Loucy (cell line): ENCODE measurements around the gene WFIKKN2.

Source experiments
- EZH2phosphoT487 ChIP-seq: fragments of 200-600 bp; IDR thresholded peaks from 2 replicates; pipeline ENCODE4 v1.6.1; 2018; ENCODE audit warnings: antibody characterized with exemption, mild to moderate bottlenecking, moderate library complexity, borderline replicate concordance
- TF ChIP-seq, protein P1 (sequence below): fragments of 200-600 bp; sonication (generic); conservative IDR thresholded peaks from 2 replicates; pipeline ENCODE4 v1.5.1; 2014; ENCODE audit warnings: mild to moderate bottlenecking, antibody characterized with exemption, low read length

GRCh38 chr17:50805486-50805885, 29.9 kb upstream of the WFIKKN2 start:
- TF ChIP-seq EZH2phosphoT487 = no peak
- TF ChIP-seq, protein P1, sequence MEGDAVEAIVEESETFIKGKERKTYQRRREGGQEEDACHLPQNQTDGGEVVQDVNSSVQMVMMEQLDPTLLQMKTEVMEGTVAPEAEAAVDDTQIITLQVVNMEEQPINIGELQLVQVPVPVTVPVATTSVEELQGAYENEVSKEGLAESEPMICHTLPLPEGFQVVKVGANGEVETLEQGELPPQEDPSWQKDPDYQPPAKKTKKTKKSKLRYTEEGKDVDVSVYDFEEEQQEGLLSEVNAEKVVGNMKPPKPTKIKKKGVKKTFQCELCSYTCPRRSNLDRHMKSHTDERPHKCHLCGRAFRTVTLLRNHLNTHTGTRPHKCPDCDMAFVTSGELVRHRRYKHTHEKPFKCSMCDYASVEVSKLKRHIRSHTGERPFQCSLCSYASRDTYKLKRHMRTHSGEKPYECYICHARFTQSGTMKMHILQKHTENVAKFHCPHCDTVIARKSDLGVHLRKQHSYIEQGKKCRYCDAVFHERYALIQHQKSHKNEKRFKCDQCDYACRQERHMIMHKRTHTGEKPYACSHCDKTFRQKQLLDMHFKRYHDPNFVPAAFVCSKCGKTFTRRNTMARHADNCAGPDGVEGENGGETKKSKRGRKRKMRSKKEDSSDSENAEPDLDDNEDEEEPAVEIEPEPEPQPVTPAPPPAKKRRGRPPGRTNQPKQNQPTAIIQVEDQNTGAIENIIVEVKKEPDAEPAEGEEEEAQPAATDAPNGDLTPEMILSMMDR = no peak
